Dendritic cell treated with granulocyte-macrophage colony-stimulating factor and Interleukin-4, amounts not matched to agents 40 ng/mL and 50 ng/mL, for 4 days (primary cell): ENCODE measurements around the gene SEMA4G.

Experiments used
- H3K27ac Mint-ChIP-seq: one replicate; pipeline ENCODE4 v1.8.0; 2022; ENCODE audit warnings: mild to moderate bottlenecking, mixed read lengths
- H3K27me3 Mint-ChIP-seq: one replicate; pipeline ENCODE4 v1.8.0; 2022; ENCODE audit warnings: mild to moderate bottlenecking, mixed read lengths
- H3K36me3 Mint-ChIP-seq: one replicate; pipeline ENCODE4 v1.8.0; 2022; ENCODE audit warnings: low read depth, mixed read lengths
- H3K4me1 Mint-ChIP-seq: one replicate; pipeline ENCODE4 v1.8.0; 2022; ENCODE audit warnings: low read depth, mixed read lengths
- H3K4me3 Mint-ChIP-seq: one replicate; pipeline ENCODE4 v1.8.0; 2022; ENCODE audit warnings: mild to moderate bottlenecking, moderate library complexity, mixed read lengths
- H3K9me3 Mint-ChIP-seq: one replicate; pipeline ENCODE4 v1.8.0; 2022; ENCODE audit warnings: mixed read lengths
- intact Hi-C: fragments of 100-400 bp; cut with micrococcal nuclease; formaldehyde crosslinking; loops from one replicate; pipeline ENCODE4 v1.15.0; 2022

SEMA4G gene

GRCh38 chr10:100986952-100987684 is 17.8 kb downstream of the SEMA4G start, which contains the start of the genes MRPL43 and TWNK:
MRPL43 (minus strand) TSS chr10:100987497; CDS start chr10:100987443, 54 bp downstream.
TWNK (plus strand) TSS chr10:100987543; CDS start chr10:100988211, 668 bp downstream.
- peaks cover 17% of the 10 kb centered on the region for H3K4me1 Mint-ChIP-seq

GRCh38 chr10:100987685-100988049 is 18.4 kb downstream of the SEMA4G start:
- peak overlapping the region; percentile 81 for H3K27ac Mint-ChIP-seq
- H3K9me3 Mint-ChIP-seq: no peaks in the 10 kb centered on the region
- H3K27me3 Mint-ChIP-seq: no peaks in the 10 kb centered on the region
- peaks cover 65% of the 10 kb centered on the region for H3K36me3 Mint-ChIP-seq
- intact Hi-C loops: no loop called here
- H3K4me3 Mint-ChIP-seq: peak overlapping the region; percentile 88
- H3K4me1 Mint-ChIP-seq: peaks cover 17% of the 10 kb centered on the region

More at GRCh38 chr10:100986952-100987684, 17.8 kb downstream of the SEMA4G start, which contains the start of the genes MRPL43 and TWNK:
- peak within 1 kb of the TSS; percentile 81 for H3K27ac Mint-ChIP-seq
- H3K36me3 Mint-ChIP-seq: peaks cover 68% of the 10 kb centered on the region
- H3K9me3 Mint-ChIP-seq: no peaks in the 10 kb centered on the region
- H3K4me3 Mint-ChIP-seq: peak within 1 kb of the TSS; percentile 88
- intact Hi-C loops: no loop called here
- no peaks in the 10 kb centered on the region for H3K27me3 Mint-ChIP-seq

- Mint-ChIP-seq H3K27me3 (no peaks in the 10 kb centered on the region), H3K9me3 (no peaks in the 10 kb centered on the region), H3K4me3 (peak overlapping the region; percentile 88), H3K27ac (no peak overlapping the region), H3K36me3 (peaks cover 65% of the 10 kb centered on the region), H3K4me1 (peaks cover 17% of the 10 kb centered on the region)
- intact Hi-C loops: no loop called here
These were observed 18.9 kb downstream of the SEMA4G start for GRCh38 chr10:100988166-100988565.

- no peaks in the 10 kb centered on the region for H3K27me3 Mint-ChIP-seq
- H3K4me3 Mint-ChIP-seq: no peak overlapping the region
These were observed 19.8 kb downstream of the SEMA4G start for GRCh38 chr10:100989088-100989487.

GRCh38 chr10:100993986-100994708 is 24.8 kb downstream of the SEMA4G start:
- no peak overlapping the region for H3K4me3 Mint-ChIP-seq

More at GRCh38 chr10:100989088-100989487, 19.8 kb downstream of the SEMA4G start:
- peaks cover 17% of the 10 kb centered on the region for H3K4me1 Mint-ChIP-seq
- no peaks in the 10 kb centered on the region for H3K9me3 Mint-ChIP-seq
- intact Hi-C loops: no loop called here
- H3K27ac Mint-ChIP-seq: no peak overlapping the region
- H3K36me3 Mint-ChIP-seq: peaks cover 64% of the 10 kb centered on the region

GRCh38 chr10:100995181-100995580 is 25.9 kb downstream of the SEMA4G start:
- Mint-ChIP-seq H3K27ac (no peak overlapping the region), H3K27me3 (no peaks in the 10 kb centered on the region), H3K4me1 (peaks cover 27% of the 10 kb centered on the region), H3K4me3 (no peak overlapping the region), H3K36me3 (peaks cover 45% of the 10 kb centered on the region), H3K9me3 (no peaks in the 10 kb centered on the region)
- intact Hi-C loops: loop anchor here (5.0 kb wide), 1 partner anchor 37 kb away; the partner anchor contains the start of genes PDZD7 and SFXN3

More at GRCh38 chr10:100993986-100994708, 24.8 kb downstream of the SEMA4G start:
- Mint-ChIP-seq H3K4me1 (peaks cover 29% of the 10 kb centered on the region), H3K27me3 (no peaks in the 10 kb centered on the region), H3K27ac (peak overlapping the region; percentile 4), H3K36me3 (peaks cover 50% of the 10 kb centered on the region), H3K9me3 (no peaks in the 10 kb centered on the region)
- intact Hi-C loops: no loop called here

- peaks cover 7% of the 10 kb centered on the region for H3K27me3 Mint-ChIP-seq
- peaks cover 43% of the 10 kb centered on the region for H3K36me3 Mint-ChIP-seq
- peaks cover 43% of the 10 kb centered on the region for H3K4me1 Mint-ChIP-seq
- H3K4me3 Mint-ChIP-seq: peak overlapping the region; percentile 91
- H3K9me3 Mint-ChIP-seq: no peaks in the 10 kb centered on the region
- H3K27ac Mint-ChIP-seq: peak overlapping the region; percentile 71
- intact Hi-C loops: loop anchor here (5.0 kb wide), 1 partner anchor 35 kb away; the partner anchor contains the start of genes PDZD7 and SFXN3
These were observed 27.5 kb downstream of the SEMA4G start for GRCh38 chr10:100996678-100997359.

GRCh38 chr10:100997360-100998182 is 28.3 kb downstream of the SEMA4G start:
- Mint-ChIP-seq H3K4me3 (peak overlapping the region; percentile 91), H3K36me3 (peaks cover 42% of the 10 kb centered on the region), H3K9me3 (no peaks in the 10 kb centered on the region), H3K4me1 (peaks cover 47% of the 10 kb centered on the region), H3K27ac (peak overlapping the region; percentile 71), H3K27me3 (peaks cover 7% of the 10 kb centered on the region)
- intact Hi-C loops: loop anchor here (5.0 kb wide), 1 partner anchor 35 kb away; the partner anchor contains the start of genes PDZD7 and SFXN3

GRCh38 chr10:100998183-100998990 is 29.1 kb downstream of the SEMA4G start:
- peaks cover 42% of the 10 kb centered on the region for H3K36me3 Mint-ChIP-seq
- peak overlapping the region; percentile 71 for H3K27ac Mint-ChIP-seq
- peaks cover 7% of the 10 kb centered on the region for H3K27me3 Mint-ChIP-seq
- peaks cover 47% of the 10 kb centered on the region for H3K4me1 Mint-ChIP-seq
- intact Hi-C loops: loop anchor here (5.0 kb wide), 1 partner anchor 34 kb away; the partner anchor contains the start of genes PDZD7 and SFXN3
- peak overlapping the region; percentile 91 for H3K4me3 Mint-ChIP-seq
- H3K9me3 Mint-ChIP-seq: no peaks in the 10 kb centered on the region

- Mint-ChIP-seq H3K27me3 (peaks cover 7% of the 10 kb centered on the region), H3K4me1 (peaks cover 47% of the 10 kb centered on the region), H3K4me3 (peak overlapping the region; percentile 91), H3K9me3 (no peaks in the 10 kb centered on the region), H3K27ac (peak overlapping the region; percentile 71), H3K36me3 (peaks cover 44% of the 10 kb centered on the region)
- intact Hi-C loops: loop anchor here (1.0 to 5.0 kb wide), 2 partner anchors 15 to 33 kb away; partner anchors contain the start of genes PDZD7 and SFXN3
These were observed 29.9 kb downstream of the SEMA4G start for GRCh38 chr10:100998991-100999741.

GRCh38 chr10:100999742-101000126 is 30.4 kb downstream of the SEMA4G start, which contains the start of gene LZTS2:
LZTS2 (plus strand) TSS chr10:100999808; CDS start chr10:101002539, 2,731 bp downstream.
- H3K27me3 Mint-ChIP-seq: peaks cover 7% of the 10 kb centered on the region

More at GRCh38 chr10:100999742-101000126, 30.4 kb downstream of the SEMA4G start, which contains the start of gene LZTS2:
- H3K4me1 Mint-ChIP-seq: peaks cover 47% of the 10 kb centered on the region
- H3K4me3 Mint-ChIP-seq: peak within 1 kb of the TSS; percentile 91
- no peaks in the 10 kb centered on the region for H3K9me3 Mint-ChIP-seq
- intact Hi-C loops: loop anchor here (1.0 to 5.0 kb wide), 2 partner anchors 15 to 33 kb away; partner anchors contain the start of genes PDZD7 and SFXN3
- peaks cover 45% of the 10 kb centered on the region for H3K36me3 Mint-ChIP-seq
- H3K27ac Mint-ChIP-seq: peak within 1 kb of the TSS; percentile 71
